Activated CD8-positive, alpha-beta memory T cell treated with anti-CD3 and anti-CD28 coated beads for 48 hours (primary cell): ENCODE measurements around the gene COL25A1.
"Not testable (repeated sequence)": the region's sequence is repeated elsewhere in the genome, so short reads cannot be mapped to it uniquely, and the experiment has no call there.

Experiments used
- DNase-seq, 3 experiments: peaks; one replicate each; pipeline ENCODE4 v3.0.0-alpha.2; 2020; ENCODE audit warnings: low read depth in 2 of 3, low spot score in 2 of 3

COL25A1 gene

GRCh38 chr4:108972613-108973283, 329.7 kb downstream of the COL25A1 start:
- DNase-seq, result no peak

DNA sequence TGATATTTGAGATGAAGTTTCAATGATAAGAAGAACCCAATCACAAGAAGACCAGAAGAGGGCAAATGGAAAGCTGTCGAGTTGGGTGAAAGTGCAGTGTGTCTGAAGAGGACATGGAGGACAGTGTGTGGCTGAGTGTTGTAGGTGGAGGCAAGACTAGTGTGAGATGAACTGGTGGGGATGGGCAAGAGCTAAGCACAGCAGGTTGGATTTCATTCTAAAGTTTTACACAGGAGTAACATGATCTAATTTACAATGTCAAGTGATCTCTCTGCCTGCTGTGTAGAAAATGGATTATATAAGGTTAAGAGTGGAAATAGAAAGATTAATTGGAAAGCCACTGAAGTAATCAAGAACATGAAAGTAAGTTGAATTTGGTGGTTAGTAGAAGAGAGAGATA, 331.0 kb downstream of the COL25A1 start:
- no peak for DNase-seq

DNA sequence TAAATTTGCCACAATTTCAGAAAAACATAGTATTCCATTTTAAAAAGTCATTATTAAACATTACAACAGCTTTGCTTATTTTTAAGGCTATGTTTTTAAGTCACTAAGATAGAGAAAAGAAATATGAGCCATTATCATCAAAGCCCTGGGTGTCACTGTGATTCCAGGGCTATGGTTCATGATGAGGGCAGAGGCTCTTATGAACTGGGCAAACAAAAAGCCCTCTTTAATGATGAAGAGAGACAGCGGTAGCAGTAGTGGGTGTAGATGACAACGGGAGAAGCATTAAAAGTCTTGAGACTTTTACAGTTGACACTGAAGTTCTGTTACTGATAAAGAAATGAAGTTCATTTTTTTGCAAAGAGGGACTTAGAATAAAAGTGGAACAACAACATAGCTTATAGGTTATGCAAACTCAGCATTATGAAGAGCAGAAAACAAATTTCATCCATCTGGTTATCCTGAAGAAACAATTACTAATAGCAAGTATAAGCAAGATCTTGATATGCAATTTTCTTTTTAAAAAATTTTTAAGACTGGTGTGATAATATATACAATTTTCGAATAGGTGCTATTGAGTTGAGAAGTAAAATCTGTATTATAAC, 336.9 kb downstream of the COL25A1 start:
- no peak for DNase-seq

- no peak for DNase-seq
Observed at GRCh38 chr4:108965016-108965415, 337.4 kb downstream of the COL25A1 start.

DNA sequence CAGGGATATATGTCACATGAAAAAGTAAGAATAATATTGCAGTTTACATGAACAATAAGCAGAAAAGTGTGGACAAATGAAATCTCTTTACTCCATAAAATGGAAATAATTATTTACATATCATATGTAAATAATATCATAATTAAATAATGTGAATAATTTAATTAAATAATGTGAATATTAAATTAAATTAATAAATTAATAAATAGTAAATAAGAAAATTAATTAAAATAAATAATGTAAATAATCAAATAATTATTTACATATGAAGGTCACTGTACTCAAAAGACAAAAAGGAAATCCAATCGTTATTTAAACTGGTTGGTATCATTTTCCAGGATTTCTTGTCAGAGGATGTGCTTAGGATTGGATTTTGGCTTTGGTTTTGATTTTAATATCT, 338.5 kb downstream of the COL25A1 start:
- no peak for DNase-seq

DNA sequence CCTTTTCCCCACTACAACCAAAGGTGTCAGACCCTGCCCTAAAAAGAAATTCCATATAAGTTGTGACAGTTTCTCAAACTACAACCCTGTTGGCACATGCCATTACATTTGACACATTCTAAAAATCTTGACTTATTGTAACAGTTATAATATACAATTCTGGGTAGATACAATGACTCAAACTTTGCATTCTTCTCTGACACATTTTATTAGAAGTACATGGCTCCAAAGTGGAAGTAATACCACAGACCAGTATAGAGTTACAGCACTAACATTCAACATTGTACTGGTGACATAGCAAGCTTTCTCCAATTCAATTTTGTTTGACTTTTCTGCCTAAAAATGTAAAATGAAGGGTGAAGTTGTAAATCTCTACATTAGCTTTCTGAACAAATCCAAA, 343.0 kb downstream of the COL25A1 start:
- no peak for DNase-seq

GRCh38 chr4:108954880-108955279, 347.6 kb downstream of the COL25A1 start:
- DNase-seq, result no peak

DNA sequence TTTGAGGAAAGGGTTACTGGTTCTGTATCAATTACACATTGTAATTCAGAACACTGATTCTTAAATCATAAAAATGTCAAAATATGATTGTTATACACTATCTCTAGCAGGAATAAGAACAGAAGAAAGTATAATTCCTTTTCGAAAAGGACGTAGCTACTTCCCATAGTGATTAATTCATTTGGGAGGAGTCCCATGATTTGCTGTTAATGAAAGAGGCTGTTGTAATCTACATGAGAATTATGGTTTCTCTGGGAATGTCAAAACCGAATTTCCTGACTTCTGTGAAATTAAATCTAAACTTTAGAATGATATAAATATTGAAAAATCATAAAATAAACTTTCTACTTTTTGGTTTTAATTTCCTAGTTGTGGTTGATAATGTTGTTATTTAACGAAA, 348.5 kb downstream of the COL25A1 start:
- DNase-seq, result no peak

- no peak for DNase-seq
Observed at GRCh38 chr4:108950158-108950915, 352.1 kb downstream of the COL25A1 start.

- no peak for DNase-seq
Observed at GRCh38 chr4:108947526-108947925, 354.9 kb downstream of the COL25A1 start.

- DNase-seq, result no peak
Observed at GRCh38 chr4:108946237-108946636, 356.2 kb downstream of the COL25A1 start.

GRCh38 chr4:108943976-108944591, 358.4 kb downstream of the COL25A1 start:
- DNase-seq, result no peak

DNA sequence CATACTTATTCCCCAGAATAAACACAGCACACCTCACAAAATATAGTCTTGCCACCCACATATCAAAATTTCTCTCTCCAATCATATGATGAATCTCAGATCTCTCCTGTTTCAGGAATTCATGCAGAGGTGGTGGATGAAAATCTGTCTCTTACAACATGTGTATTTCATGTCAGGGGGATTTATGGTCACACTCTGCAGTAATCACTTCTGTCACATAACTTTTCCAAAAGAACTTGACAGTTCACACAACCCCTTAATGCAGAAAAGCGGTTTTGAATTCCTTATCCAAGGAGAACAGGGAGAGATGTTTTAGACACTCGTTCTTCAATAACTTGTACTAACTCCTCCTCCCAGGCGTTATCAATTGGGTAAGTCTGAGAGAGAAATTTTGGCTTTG, 359.1 kb downstream of the COL25A1 start:
- DNase-seq, result no peak

DNA sequence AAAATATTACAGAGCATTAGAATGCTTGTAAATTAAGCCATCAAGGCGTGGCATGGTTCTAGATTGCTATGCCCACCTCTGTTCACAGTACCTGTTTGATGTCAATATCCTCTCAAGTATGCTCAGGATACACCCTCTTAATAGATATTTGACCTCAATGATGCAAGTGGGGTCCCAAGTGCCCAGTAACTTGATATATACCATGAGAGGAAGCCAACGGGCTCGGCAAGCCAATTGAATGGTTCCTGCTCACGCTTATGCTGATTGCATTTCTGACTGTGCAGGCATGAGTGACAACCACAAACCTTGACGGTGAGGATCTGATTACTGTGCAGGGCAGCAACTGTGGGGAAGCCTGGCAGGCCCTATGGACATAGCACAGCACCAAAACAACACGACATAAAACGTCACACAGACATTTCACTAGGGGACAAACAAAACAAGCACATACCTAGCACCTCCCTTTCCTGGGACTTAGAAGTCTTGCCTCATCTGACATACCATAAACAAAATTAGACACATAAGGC, 360.5 kb downstream of the COL25A1 start:
- DNase-seq, result no peak

DNA sequence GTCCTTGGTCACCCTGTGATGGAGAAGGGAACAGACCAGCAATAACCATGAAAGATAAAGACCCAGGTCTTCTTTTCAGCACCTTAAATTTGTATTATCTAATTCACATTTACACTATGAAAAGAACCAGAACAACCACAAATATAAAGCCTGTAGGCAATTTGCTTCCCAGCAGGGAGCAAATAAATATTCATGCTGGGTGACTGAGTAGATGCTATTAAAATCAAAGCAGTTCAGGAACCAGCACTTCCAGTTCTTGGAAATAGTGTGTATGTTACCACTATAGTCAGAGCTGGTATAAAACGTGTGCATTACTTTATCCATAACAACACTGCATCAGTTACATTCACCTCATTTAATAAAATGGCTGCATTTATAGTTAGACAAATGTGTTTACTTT, 361.8 kb downstream of the COL25A1 start:
- DNase-seq, result no peak

GRCh38 chr4:108940149-108940548, 362.3 kb downstream of the COL25A1 start:
- DNase-seq, result no peak

GRCh38 chr4:108937066-108937465, 365.4 kb downstream of the COL25A1 start:
- DNase-seq, result no peak

- not testable (repeated sequence) for DNase-seq
Observed at GRCh38 chr4:108933925-108934324, 368.5 kb downstream of the COL25A1 start.

GRCh38 chr4:108933046-108933445, 369.4 kb downstream of the COL25A1 start:
- no peak for DNase-seq

GRCh38 chr4:108931926-108932325, 370.5 kb downstream of the COL25A1 start:
- DNase-seq, result no peak

GRCh38 chr4:108930186-108930585, 372.3 kb downstream of the COL25A1 start:
- DNase-seq, result no peak

DNA sequence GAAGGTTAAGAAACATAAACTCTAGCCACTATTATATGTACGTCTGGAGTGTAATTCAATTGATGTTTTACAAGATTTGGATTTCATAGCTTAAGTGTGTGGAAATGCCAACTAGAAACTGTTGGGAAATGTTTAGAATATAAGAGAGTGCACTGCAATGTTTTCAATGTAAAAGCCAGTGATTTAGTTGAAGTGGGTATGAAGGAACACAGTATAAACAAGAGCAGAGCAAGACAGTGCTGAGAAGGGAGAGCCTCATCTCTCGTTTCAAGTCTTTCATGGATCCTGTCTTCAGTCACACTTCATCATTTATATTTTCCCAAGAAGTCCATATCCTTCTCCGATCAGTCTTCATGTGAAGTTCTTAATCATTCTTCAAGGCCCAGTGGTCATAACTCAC, 375.7 kb downstream of the COL25A1 start:
- DNase-seq, result no peak
